PC-9 (cell line): ENCODE data around the gene ABLIM2.

Experiments used
- EZH2 ChIP-seq: fragments of 200-600 bp; sonication (generic); IDR thresholded peaks from 2 replicates; pipeline ENCODE4 v1.8.0; 2017; ENCODE audit warnings: antibody characterized with exemption, low read depth
- TF ChIP-seq, protein P1 (sequence below): fragments of 200-600 bp; sonication (generic); conservative IDR thresholded peaks from 2 replicates; pipeline ENCODE4 v1.6.1; 2017; ENCODE audit warnings: mixed run types, antibody characterized with exemption, mild to moderate bottlenecking, moderate library complexity

DNA sequence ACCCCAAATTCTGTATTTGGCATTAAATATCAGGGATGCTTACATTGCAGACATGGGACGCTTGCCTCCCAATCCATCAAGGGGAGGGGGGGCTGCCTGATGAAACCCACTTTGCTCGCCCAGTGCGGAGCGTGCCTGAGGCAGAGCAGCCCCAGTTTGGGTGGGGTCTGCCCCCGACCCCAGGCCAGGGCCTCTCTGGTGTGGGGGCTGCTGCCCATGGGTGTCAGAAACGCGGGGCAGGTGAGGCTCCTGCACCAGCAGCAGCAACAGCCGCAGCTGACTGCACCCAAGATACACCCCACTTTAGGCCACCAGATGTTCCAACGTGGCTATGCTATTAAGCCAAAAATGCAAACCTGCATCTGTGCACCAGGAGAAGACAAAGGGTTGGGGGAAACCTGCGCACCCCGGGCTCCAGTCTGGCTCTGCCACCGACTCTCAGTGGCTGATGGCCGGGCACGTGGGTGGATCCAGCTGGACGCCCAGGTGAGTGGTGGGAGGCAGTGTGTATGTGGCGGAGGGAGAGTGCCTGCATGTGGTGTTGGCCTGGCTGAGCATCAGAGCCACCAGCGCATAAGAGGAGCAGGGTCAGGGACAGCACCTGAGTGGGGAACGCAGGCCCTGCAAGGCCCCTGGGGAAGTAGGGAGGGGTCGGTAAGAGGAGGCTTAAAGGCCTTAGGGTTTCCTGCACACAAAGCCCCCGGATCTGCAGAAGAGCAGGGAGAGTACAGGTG lies 86.2 kb downstream of the ABLIM2 start:
- TF ChIP-seq EZH2 = no peak
- TF ChIP-seq, protein P1, sequence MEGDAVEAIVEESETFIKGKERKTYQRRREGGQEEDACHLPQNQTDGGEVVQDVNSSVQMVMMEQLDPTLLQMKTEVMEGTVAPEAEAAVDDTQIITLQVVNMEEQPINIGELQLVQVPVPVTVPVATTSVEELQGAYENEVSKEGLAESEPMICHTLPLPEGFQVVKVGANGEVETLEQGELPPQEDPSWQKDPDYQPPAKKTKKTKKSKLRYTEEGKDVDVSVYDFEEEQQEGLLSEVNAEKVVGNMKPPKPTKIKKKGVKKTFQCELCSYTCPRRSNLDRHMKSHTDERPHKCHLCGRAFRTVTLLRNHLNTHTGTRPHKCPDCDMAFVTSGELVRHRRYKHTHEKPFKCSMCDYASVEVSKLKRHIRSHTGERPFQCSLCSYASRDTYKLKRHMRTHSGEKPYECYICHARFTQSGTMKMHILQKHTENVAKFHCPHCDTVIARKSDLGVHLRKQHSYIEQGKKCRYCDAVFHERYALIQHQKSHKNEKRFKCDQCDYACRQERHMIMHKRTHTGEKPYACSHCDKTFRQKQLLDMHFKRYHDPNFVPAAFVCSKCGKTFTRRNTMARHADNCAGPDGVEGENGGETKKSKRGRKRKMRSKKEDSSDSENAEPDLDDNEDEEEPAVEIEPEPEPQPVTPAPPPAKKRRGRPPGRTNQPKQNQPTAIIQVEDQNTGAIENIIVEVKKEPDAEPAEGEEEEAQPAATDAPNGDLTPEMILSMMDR = no peak
